GM12891 (cell line): ENCODE measurements around the gene TIGAR.
A peak's percentile ranks its signal among the peaks of the same experiment; 100 is the strongest.

Experiments used
- DNase-seq: peaks from one replicate; pipeline ENCODE4 v3.0.0; 2011; ENCODE audit warnings: low spot score; ENCODE audit not compliant: insufficient read length
- FAIRE-seq: peaks from 2 replicates; lab custom pipeline; 2011; peaks lifted over from hg19 to GRCh38; lab: Jason Lieb, UNC
- PAX5 ChIP-seq: IDR thresholded peaks from 2 replicates; pipeline ENCODE4 v1.6.1; 2011; ENCODE audit warnings: low read length, moderate library complexity, mild to moderate bottlenecking; ENCODE audit not compliant: insufficient read depth, severe bottlenecking
- POLR2A ChIP-seq: IDR thresholded peaks from 2 replicates; pipeline ENCODE4 v1.6.1; 2011; ENCODE audit warnings: low read depth, low read length, control low read depth
- POLR2AphosphoS5 ChIP-seq: IDR thresholded peaks from 2 replicates; pipeline ENCODE4 v1.6.1; 2011; ENCODE audit warnings: low read depth, low read length, control low read depth
- POU2F2 ChIP-seq: IDR thresholded peaks from 2 replicates; pipeline ENCODE4 v1.6.1; 2011; ENCODE audit warnings: low read depth, mild to moderate bottlenecking, control low read depth, low read length, moderate library complexity
- SPI1 ChIP-seq: IDR thresholded peaks from 2 replicates; pipeline ENCODE4 v1.6.1; 2011; ENCODE audit warnings: low read depth, low read length, control low read depth
- TAF1 ChIP-seq: IDR thresholded peaks from 2 replicates; pipeline ENCODE4 v1.6.1; 2011; ENCODE audit warnings: low read depth, low read length, control low read depth

Gene TIGAR

GRCh38 chr12:4300883-4301282 lies 20.1 kb upstream of the TIGAR start:
- TF ChIP-seq POLR2AphosphoS5 (no peak), POLR2A (no peak), TAF1 (no peak), PAX5 (no peak), SPI1 (no peak), POU2F2 (no peak)
- FAIRE-seq (no peak), DNase-seq (no peak)

- TF ChIP-seq POU2F2, result no peak
- no peak for TF ChIP-seq POLR2A
- no peak for TF ChIP-seq PAX5
- TF ChIP-seq POLR2AphosphoS5, result no peak
- no peak for TF ChIP-seq SPI1
- TF ChIP-seq TAF1, result no peak
- DNase-seq (no peak), FAIRE-seq (no peak)
These were observed 19.0 kb upstream of the TIGAR start for GRCh38 chr12:4301932-4302501.

GRCh38 chr12:4302881-4303280 lies 18.1 kb upstream of the TIGAR start:
- TF ChIP-seq TAF1, result no peak
- TF ChIP-seq POLR2AphosphoS5, result peak; percentile 23; the same call in 1 of the 2 replicates
- no peak for TF ChIP-seq POLR2A
- TF ChIP-seq POU2F2, result no peak
- TF ChIP-seq PAX5, result no peak
- DNase-seq (no peak), FAIRE-seq (no peak)

- no peak for DNase-seq
- no peak for FAIRE-seq
- TF ChIP-seq POLR2AphosphoS5, result 0 out of 2 replicates have a peak, but pooled peaks have one; percentile 26
- no peak; the same call in 1 of the 2 replicates for TF ChIP-seq POLR2A
These were observed 17.3 kb upstream of the TIGAR start for GRCh38 chr12:4303750-4304149.

- FAIRE-seq, result peak; percentile 9
- no peak for TF ChIP-seq SPI1
- TF ChIP-seq POLR2A, result no peak
- no peak for TF ChIP-seq POU2F2
- no peak for TF ChIP-seq TAF1
- TF ChIP-seq PAX5, result no peak
- TF ChIP-seq POLR2AphosphoS5, result no peak
- DNase-seq, result peak; percentile 53
These were observed 13.2 kb upstream of the TIGAR start for GRCh38 chr12:4307593-4308333.

GRCh38 chr12:4308334-4308950 lies 12.6 kb upstream of the TIGAR start:
- DNase-seq (no peak), FAIRE-seq (no peak)

GRCh38 chr12:4311776-4312175 lies 9.2 kb upstream of the TIGAR start:
- DNase-seq (no peak), FAIRE-seq (no peak)
- TF ChIP-seq SPI1 (no peak), POLR2A (no peak), POLR2AphosphoS5 (no peak), PAX5 (no peak), POU2F2 (no peak), TAF1 (no peak)

More at GRCh38 chr12:4308334-4308950, 12.6 kb upstream of the TIGAR start:
- TF ChIP-seq TAF1 (no peak), POU2F2 (no peak), PAX5 (no peak), SPI1 (no peak), POLR2A (no peak), POLR2AphosphoS5 (no peak)

GRCh38 chr12:4312251-4312650 lies 8.8 kb upstream of the TIGAR start:
- no peak for TF ChIP-seq TAF1
- no peak for TF ChIP-seq PAX5
- TF ChIP-seq POLR2AphosphoS5, result no peak
- no peak for TF ChIP-seq POLR2A
- TF ChIP-seq SPI1, result no peak
- TF ChIP-seq POU2F2, result no peak
- FAIRE-seq (peak; percentile 41), DNase-seq (no peak)

GRCh38 chr12:4320497-4320852 lies 538 bp upstream of the TIGAR start:
- FAIRE-seq (no peak), DNase-seq (no peak)
- TF ChIP-seq SPI1 (no peak), TAF1 (no peak), POU2F2 (no peak), POLR2AphosphoS5 (no peak), PAX5 (no peak), POLR2A (no peak)

- DNase-seq (no peak), FAIRE-seq (no peak)
- TF ChIP-seq SPI1, result no peak
- TF ChIP-seq TAF1, result no peak
- no peak for TF ChIP-seq PAX5
- TF ChIP-seq POLR2AphosphoS5, result no peak
- no peak for TF ChIP-seq POLR2A
- TF ChIP-seq POU2F2, result no peak
These were observed 1.7 kb downstream of the TIGAR start for GRCh38 chr12:4322726-4323125.
